Hepatocyte (in vitro differentiated cells): ENCODE measurements around the gene RPH3AL. TPM values are rescaled to one million over a fixed set of nuclear protein-coding genes. Genes with fewer than 3 reads are reported as not detected.
"Not testable (repeated sequence)": the region's sequence is repeated elsewhere in the genome, so short reads cannot be mapped to it uniquely, and the experiment has no call there.

Source experiments
- DNase-seq: peaks from one replicate; pipeline ENCODE4 v3.0.0-alpha.2; 2016; ENCODE audit warnings: low spot score
- H2AFZ ChIP-seq: fragments of 200-600 bp; sonication (generic); 2 replicates; pipeline ENCODE4 v1.6.0; 2016; ENCODE audit warnings: antibody characterized with exemption, mild to moderate bottlenecking
- H3K27ac ChIP-seq: fragments of 200-600 bp; sonication (generic); 2 replicates; pipeline ENCODE4 v1.5.1; 2016; ENCODE audit warnings: mild to moderate bottlenecking
- H3K27me3 ChIP-seq: fragments of 200-600 bp; sonication (generic); 2 replicates; pipeline ENCODE4 v1.6.1; 2016
- H3K36me3 ChIP-seq: fragments of 200-600 bp; sonication (generic); replicated peaks from 2 replicates; pipeline ENCODE4 v1.5.1; 2016; ENCODE audit warnings: low read depth; ENCODE audit not compliant: insufficient read depth
- H3K4me1 ChIP-seq: fragments of 200-600 bp; sonication (generic); 2 replicates; pipeline ENCODE4 v1.5.1; 2016; ENCODE audit warnings: mild to moderate bottlenecking, moderate library complexity; ENCODE audit not compliant: insufficient read depth
- H3K4me2 ChIP-seq: fragments of 200-600 bp; sonication (generic); 2 replicates; pipeline ENCODE4 v1.6.0; 2016
- H3K4me3 ChIP-seq: fragments of 200-600 bp; sonication (generic); 2 replicates; pipeline ENCODE4 v1.5.1; 2016; ENCODE audit warnings: mild to moderate bottlenecking
- H3K79me2 ChIP-seq: fragments of 200-600 bp; sonication (generic); 2 replicates; pipeline ENCODE4 v1.6.0; 2017; ENCODE audit warnings: mild to moderate bottlenecking
- H3K9me2 ChIP-seq: fragments of 200-600 bp; sonication (generic); replicated peaks from 2 replicates; pipeline ENCODE4 v1.6.0; 2017; ENCODE audit warnings: mild to moderate bottlenecking; ENCODE audit not compliant: insufficient read depth
- H3K9me3 ChIP-seq: fragments of 200-600 bp; sonication (generic); 2 replicates; pipeline ENCODE4 v1.5.1; 2016; ENCODE audit warnings: low read depth, mild to moderate bottlenecking
- H4K20me1 ChIP-seq: fragments of 200-600 bp; sonication (generic); 2 replicates; pipeline ENCODE4 v1.6.0; 2016; ENCODE audit warnings: mild to moderate bottlenecking; ENCODE audit not compliant: insufficient read depth, poor library complexity, severe bottlenecking
- EZH2 ChIP-seq: fragments of 200-600 bp; sonication (generic); IDR thresholded peaks from 2 replicates; pipeline ENCODE4 v1.6.1; 2016; ENCODE audit warnings: antibody characterized with exemption, mild to moderate bottlenecking, borderline replicate concordance
- EZH2phosphoT487 ChIP-seq: fragments of 200-600 bp; sonication (generic); IDR thresholded peaks from one replicate; pipeline ENCODE4 v1.6.1; 2018; ENCODE audit warnings: antibody characterized with exemption, mild to moderate bottlenecking, low read depth, moderate library complexity; ENCODE audit not compliant: unreplicated experiment, severe bottlenecking
- WGBS: methylation state at CpG from one replicate; pipeline ENCODE4 v1.1.6; 2016; ENCODE audit warnings: low lambda C conversion rate; ENCODE audit errors: missing lambda C conversion rate; 5-methylcytosine and 5-hydroxymethylcytosine counted together
- polyA plus RNA-seq: library from polyadenylated mRNA; unstranded; fragments of >200 nt; fragmentation: Nextera tagmentation; extraction: Ambion mirVana; gene quantifications from 2 replicates; pipeline ENCODE4 v1.2.1, GENCODE V29; 2016
- total RNA-seq: library from RNA; depleted of rRNA; stranded (reverse); fragments of >200 nt; gene quantifications from 2 replicates; pipeline ENCODE4 v1.2.3, GENCODE V29; 2014
- TF ChIP-seq, protein P1 (sequence below): fragments of 200-600 bp; sonication (generic); IDR thresholded peaks from 2 replicates; pipeline ENCODE4 v1.5.1; 2016; ENCODE audit warnings: antibody characterized with exemption, mild to moderate bottlenecking; ENCODE audit not compliant: poor library complexity

The RPH3AL gene
- total and polyA plus RNA-seq, 2 experiments from 2014 or later: 7.0 to 7.6 TPM

DNA sequence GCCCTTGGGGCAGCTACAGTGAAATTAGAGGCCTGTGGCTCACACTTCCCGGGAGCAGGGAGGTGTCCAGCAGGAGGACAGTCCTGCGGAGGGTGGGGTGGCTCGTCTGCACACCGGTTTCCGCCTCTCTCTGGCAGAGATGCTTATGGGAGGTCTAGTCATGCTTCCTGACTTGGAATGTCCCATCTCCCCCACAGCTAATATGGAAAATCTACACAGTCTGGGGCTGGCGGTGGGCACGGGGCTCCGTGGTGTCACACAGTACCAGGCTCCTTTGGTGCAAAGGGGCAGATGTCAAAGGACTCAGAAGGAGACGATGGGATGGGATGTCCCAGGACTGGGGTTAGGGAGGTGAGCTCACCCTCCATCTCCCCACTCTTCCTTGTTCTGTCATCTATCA lies 127.1 kb downstream of the RPH3AL start:
- Histone ChIP-seq H3K4me1 (no peaks in the 10 kb centered on the region), H3K27ac (no peak overlapping the region), H3K79me2 (no peaks in the 10 kb centered on the region), H3K9me3 (no peaks in the 10 kb centered on the region), H4K20me1 (no peaks in the 10 kb centered on the region), H3K4me3 (no peak overlapping the region), H3K36me3 (no peaks in the 10 kb centered on the region), H3K4me2 (no peak overlapping the region), H2AFZ (no peak overlapping the region), H3K9me2 (no peaks in the 10 kb centered on the region), H3K27me3 (no peaks in the 10 kb centered on the region)
- TF ChIP-seq EZH2phosphoT487: no peak
- no peak for TF ChIP-seq EZH2
- TF ChIP-seq, protein P1, sequence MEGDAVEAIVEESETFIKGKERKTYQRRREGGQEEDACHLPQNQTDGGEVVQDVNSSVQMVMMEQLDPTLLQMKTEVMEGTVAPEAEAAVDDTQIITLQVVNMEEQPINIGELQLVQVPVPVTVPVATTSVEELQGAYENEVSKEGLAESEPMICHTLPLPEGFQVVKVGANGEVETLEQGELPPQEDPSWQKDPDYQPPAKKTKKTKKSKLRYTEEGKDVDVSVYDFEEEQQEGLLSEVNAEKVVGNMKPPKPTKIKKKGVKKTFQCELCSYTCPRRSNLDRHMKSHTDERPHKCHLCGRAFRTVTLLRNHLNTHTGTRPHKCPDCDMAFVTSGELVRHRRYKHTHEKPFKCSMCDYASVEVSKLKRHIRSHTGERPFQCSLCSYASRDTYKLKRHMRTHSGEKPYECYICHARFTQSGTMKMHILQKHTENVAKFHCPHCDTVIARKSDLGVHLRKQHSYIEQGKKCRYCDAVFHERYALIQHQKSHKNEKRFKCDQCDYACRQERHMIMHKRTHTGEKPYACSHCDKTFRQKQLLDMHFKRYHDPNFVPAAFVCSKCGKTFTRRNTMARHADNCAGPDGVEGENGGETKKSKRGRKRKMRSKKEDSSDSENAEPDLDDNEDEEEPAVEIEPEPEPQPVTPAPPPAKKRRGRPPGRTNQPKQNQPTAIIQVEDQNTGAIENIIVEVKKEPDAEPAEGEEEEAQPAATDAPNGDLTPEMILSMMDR: no peak
- no peak for DNase-seq
- WGBS: 96% methylated on average over 9 of the region's 9 CpGs

DNA sequence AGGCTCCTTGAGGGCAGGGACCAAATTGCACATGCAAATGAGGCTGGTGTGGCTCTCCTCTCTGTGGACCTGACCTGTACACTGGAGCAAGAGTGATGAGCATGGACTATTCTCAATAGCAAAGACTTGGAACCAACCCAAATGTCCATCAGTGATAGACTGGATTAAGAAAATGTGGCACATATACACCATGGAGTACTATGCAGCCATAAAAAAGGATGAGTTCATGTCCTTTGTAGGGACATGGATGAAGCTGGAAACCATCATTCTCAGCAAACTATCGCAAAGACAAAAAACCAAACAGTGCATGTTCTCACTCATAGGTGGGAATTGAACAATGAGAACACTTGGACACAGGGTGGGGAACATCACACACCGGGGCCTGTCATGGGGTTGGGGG lies 128.0 kb downstream of the RPH3AL start:
- not testable (repeated sequence) for H3K27me3 ChIP-seq, H3K36me3 ChIP-seq, H4K20me1 ChIP-seq, H2AFZ ChIP-seq, H3K27ac ChIP-seq, H3K79me2 ChIP-seq, H3K9me2 ChIP-seq, H3K4me2 ChIP-seq, H3K4me1 ChIP-seq, DNase-seq, H3K4me3 ChIP-seq, H3K9me3 ChIP-seq
- 100% methylated on average over 2 of the region's 2 CpGs for WGBS

DNA sequence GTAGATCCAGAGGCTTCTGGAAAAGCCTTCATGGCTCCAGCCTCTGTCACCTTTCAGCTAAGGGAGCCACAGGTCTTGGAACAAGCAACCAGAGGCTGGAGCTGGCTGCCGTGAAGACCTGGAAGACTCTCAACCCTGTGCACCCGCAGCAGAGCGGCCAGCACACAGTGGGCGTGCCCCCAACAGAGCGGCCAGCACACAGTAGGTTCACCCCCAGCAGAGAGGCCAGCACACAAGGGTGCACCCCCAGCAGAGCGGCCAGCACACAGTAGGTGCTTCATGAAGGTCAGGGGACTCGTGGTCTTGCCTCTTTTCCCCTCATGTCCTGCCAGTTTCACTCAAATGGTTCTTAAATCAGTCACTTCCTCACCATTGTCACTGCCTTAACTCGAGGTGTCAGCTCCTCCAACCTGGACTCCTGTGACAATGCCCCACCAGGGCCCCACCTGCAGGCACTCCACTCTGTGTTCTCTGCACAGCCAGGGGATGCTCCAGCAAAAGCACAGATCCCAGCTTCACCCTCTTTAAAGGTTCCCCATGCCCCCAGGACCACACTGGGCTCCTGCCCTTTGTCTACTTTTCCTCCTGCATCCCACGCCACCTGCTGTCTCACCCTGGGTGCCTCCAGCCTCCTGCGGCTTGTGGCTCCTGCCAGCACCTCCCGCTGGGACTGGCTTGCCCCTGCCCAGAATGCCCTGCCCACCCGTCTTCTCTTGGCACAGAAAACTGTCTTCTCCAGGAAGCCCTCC lies 128.7 kb downstream of the RPH3AL start:
- Histone ChIP-seq H2AFZ (no peak overlapping the region), H3K27me3 (no peaks in the 10 kb centered on the region), H3K9me2 (no peaks in the 10 kb centered on the region), H3K9me3 (no peaks in the 10 kb centered on the region), H3K4me3 (no peak overlapping the region), H4K20me1 (no peaks in the 10 kb centered on the region), H3K27ac (no peak overlapping the region), H3K79me2 (no peaks in the 10 kb centered on the region), H3K4me2 (no peak overlapping the region), H3K36me3 (no peaks in the 10 kb centered on the region), H3K4me1 (no peaks in the 10 kb centered on the region)
- WGBS: 85% methylated on average over 12 of the region's 12 CpGs
- no peak for TF ChIP-seq EZH2phosphoT487
- no peak for TF ChIP-seq EZH2
- TF ChIP-seq, protein P1: no peak
- DNase-seq: no peak

DNA sequence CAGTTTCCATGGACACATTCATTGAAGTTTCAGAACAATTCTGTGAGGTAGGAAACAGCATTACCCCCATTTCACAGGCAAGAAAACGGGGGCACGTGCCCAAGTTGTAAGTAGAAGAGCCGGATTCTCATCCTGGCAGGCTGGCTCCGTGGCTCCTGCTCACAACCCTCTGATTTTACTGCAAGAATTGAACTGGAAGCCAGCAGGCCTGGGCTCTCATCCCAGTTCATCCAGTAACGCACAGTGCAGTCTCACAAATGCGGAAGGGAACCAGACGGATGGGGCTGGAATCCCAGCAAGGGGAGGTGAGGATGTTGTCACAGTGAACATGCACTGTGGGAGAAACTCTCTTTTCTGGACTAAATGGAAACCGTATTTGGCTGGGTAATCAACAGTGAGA lies 130.4 kb downstream of the RPH3AL start:
- Histone ChIP-seq H4K20me1 (no peaks in the 10 kb centered on the region), H3K27me3 (no peaks in the 10 kb centered on the region), H3K79me2 (no peaks in the 10 kb centered on the region), H3K4me3 (no peak overlapping the region), H2AFZ (no peak overlapping the region), H3K36me3 (no peaks in the 10 kb centered on the region), H3K4me1 (no peaks in the 10 kb centered on the region), H3K27ac (no peak overlapping the region), H3K9me3 (no peaks in the 10 kb centered on the region), H3K4me2 (no peak overlapping the region), H3K9me2 (no peaks in the 10 kb centered on the region)
- WGBS: 82% methylated on average over 8 of the region's 8 CpGs
- TF ChIP-seq EZH2: no peak
- TF ChIP-seq, protein P1: no peak
- no peak for TF ChIP-seq EZH2phosphoT487
- DNase-seq: no peak
